Small intestine (tissue), 7 donors: ENCODE measurements around the gene SIGLEC7. TPM values are rescaled to one million over a fixed set of nuclear protein-coding genes. Genes with fewer than 3 reads are reported as not detected.

Source experiments
- DNase-seq, 2 donors: peaks; one replicate each; pipeline versions ENCODE4 v3.0.0 to v3.0.0-alpha.2; 2013
- FAIRE-seq: peaks from 2 replicates; lab custom pipeline; 2012; peaks lifted over from hg19 to GRCh38; lab: Jason Lieb, UNC
- H3K27ac ChIP-seq, 3 donors: one replicate each; pipeline ENCODE4 v1.5.1; 2013; ENCODE audit warnings: low read length in 2 of 3, mild to moderate bottlenecking in 2 of 3, control low read depth in 1 of 3, inconsistent platforms in 1 of 3, low read depth in 1 of 3, moderate library complexity in 1 of 3
- H3K27me3 ChIP-seq, 3 donors: one replicate each; pipeline ENCODE4 v1.6.1; 2013; ENCODE audit warnings: low read length in 3 of 3, inconsistent platforms in 1 of 3; ENCODE audit not compliant: control insufficient read depth in 3 of 3, insufficient read depth in 3 of 3
- H3K36me3 ChIP-seq, 3 donors: one replicate each; pipeline ENCODE4 v1.6.1; 2013; ENCODE audit warnings: low read length in 3 of 3, inconsistent platforms in 1 of 3, low read depth in 1 of 3, mild to moderate bottlenecking in 1 of 3, moderate library complexity in 1 of 3; ENCODE audit not compliant: control insufficient read depth in 3 of 3, insufficient read depth in 2 of 3
- H3K4me1 ChIP-seq, 3 donors: one replicate each; pipeline ENCODE4 v1.6.1; 2013; ENCODE audit warnings: low read length in 2 of 3, inconsistent platforms in 1 of 3, low read depth in 1 of 3, mild to moderate bottlenecking in 1 of 3, moderate library complexity in 1 of 3; ENCODE audit not compliant: control insufficient read depth in 3 of 3, insufficient read depth in 2 of 3
- H3K4me3 ChIP-seq, 3 donors: one replicate each; pipeline ENCODE4 v1.5.1; 2013; ENCODE audit warnings: low read length in 3 of 3, control low read depth in 1 of 3, inconsistent platforms in 1 of 3, low read depth in 1 of 3, mild to moderate bottlenecking in 1 of 3, moderate library complexity in 1 of 3
- H3K9me3 ChIP-seq, 2 donors: one replicate each; pipeline ENCODE4 v1.6.1; 2013; ENCODE audit warnings: low read depth in 1 of 2, low read length in 1 of 2; ENCODE audit not compliant: control insufficient read depth in 2 of 2, insufficient read depth in 1 of 2
- WGBS, 3 donors: extraction: QIAGEN DNeasy Blood & Tissue Kit; methylation state at CpG; one replicate each; pipeline ENCODE4 v1.1.7; 2013; 5-methylcytosine and 5-hydroxymethylcytosine counted together
- polyA plus RNA-seq, 4 donors: library from polyadenylated mRNA; stranded (reverse) in 3 of 4; unstranded in 1 of 4; fragments of 200-250 nt in 3 of 4; fragments of 120-200 nt in 1 of 4; gene quantifications; one replicate each; pipeline versions ENCODE4 v1.2.1 to v1.2.3, GENCODE V29; 2013
- donor health status: healthy with polysubstance abuse.
- donor health status: control.
- donor health status: control.
- donor health status: Bipolar disorder and iron deficiency.
- donor health status: healthy.

SIGLEC7 gene
- polyA plus RNA-seq, 4 donors: 0.45 to 1.9 (median 1.3) TPM

DNA sequence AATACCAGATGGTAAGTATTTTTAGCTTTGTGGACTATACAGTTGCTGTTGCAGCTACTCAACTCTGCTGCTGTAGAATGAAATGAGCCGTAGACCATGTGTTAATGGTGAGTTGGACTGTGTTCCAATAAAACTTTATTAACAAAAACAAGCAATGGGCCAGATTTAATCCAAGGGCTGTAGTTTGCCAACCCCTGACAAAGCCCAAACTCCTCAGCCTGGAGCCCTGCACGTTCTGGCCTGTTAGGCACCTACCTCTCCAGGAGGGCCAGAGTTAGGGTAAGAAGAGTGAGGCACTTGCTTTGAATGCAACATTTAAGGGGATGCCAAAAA is 46.1 kb downstream of the SIGLEC7 start:
- H3K36me3 ChIP-seq: no peaks in the 10 kb centered on the region
- no peaks in the 10 kb centered on the region for H3K9me3 ChIP-seq
- H3K27me3 ChIP-seq: no peaks in the 10 kb centered on the region
- no peak overlapping the region for H3K27ac ChIP-seq
- H3K4me3 ChIP-seq: no peak overlapping the region
- 65 to 71% (median 69%) methylated on average over 2 of the region's 2 CpGs for WGBS, 3 donors
- FAIRE-seq: no peak
- DNase-seq: no peak
- no peaks in the 10 kb centered on the region for H3K4me1 ChIP-seq

DNA sequence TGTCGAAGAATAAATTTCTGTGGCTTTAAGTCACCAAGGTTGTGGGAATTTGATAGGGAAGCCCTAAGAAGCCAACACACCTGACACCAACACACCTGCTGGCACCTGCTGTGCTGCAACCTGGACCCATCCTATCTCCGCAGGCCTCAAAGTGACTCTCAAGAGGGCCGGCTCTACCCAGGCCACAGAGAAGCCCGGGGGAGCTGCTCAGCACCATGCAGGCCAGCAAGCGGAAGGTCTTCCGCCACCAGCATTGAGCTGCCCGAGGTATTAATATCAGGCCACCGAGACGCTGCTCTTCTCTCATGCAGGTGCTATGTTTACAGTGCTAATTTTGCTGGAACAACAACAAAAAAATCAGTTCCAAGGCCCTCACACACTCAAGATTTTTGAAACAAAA is 50.6 kb downstream of the SIGLEC7 start:
- 85 to 90% (median 90%) methylated on average over 9 of the region's 9 CpGs for WGBS, 3 donors
- no peak overlapping the region for H3K4me3 ChIP-seq
- H3K4me1 ChIP-seq: no peaks in the 10 kb centered on the region
- H3K27me3 ChIP-seq: no peaks in the 10 kb centered on the region
- FAIRE-seq (no peak), DNase-seq (no peak)
- H3K36me3 ChIP-seq: no peaks in the 10 kb centered on the region
- no peaks in the 10 kb centered on the region for H3K9me3 ChIP-seq
- no peak overlapping the region for H3K27ac ChIP-seq

DNA sequence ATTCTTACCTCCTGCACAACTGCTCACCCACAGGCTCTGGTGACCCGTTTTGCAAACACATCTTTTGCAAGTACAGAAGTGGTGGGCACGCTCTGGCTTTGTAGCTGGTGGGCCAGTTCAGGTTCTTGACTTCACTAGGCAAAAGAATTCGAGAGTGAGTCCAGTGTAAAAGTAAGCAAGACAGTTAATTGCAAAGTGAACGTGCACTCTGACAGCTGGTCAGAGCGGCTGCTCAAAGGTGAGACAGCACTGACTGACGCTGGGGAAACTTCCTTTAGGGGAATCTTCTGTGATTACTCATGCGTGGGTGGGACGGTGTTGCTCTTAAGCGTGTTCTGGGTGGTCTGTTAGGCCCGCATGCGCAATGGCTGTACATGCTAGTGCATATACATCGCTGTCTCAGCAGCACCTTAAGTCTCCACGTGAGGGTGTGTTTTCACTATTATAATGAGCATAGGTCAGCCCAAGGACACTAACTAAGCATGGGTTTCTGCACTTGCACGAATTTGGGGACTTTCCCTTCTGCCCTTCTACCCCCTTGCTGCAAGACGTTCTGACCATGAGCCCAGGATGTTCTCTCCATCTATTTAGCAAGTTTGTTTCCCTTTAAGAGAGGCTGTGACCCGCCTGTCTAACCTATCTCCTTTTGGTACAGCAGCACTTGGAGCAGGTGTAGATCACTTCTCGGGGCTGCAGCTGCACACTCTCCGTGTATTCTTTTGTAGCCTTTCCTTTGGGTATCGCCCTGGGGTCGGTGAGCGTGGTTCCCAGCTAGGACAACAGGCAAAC is 52.6 kb downstream of the SIGLEC7 start:
- FAIRE-seq (no peak), DNase-seq (no peak)
- Histone ChIP-seq H3K36me3 (no peaks in the 10 kb centered on the region), H3K4me3 (no peak overlapping the region), H3K27ac (no peak overlapping the region), H3K4me1 (no peaks in the 10 kb centered on the region), H3K9me3 (no peaks in the 10 kb centered on the region), H3K27me3 (no peaks in the 10 kb centered on the region)
- 51 to 60% (median 55%) methylated on average over 14 to 21 of the region's 21 CpGs for WGBS, 3 donors

DNA sequence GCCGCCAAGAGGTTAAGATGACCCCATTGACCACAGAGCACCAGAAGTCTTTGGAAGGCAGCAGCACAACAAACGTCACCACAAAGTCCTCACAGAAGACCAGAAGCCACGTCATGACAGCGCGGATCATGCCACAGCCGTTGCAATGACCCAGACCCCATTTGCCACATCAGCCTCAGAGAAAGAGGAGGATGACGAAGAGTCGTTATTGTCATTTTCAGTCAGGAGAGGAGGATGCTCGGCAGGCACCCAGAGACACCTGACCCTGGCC is 53.1 kb downstream of the SIGLEC7 start:
- Histone ChIP-seq H3K4me3 (no peak overlapping the region), H3K36me3 (no peaks in the 10 kb centered on the region), H3K9me3 (no peaks in the 10 kb centered on the region), H3K4me1 (no peaks in the 10 kb centered on the region), H3K27ac (no peak overlapping the region), H3K27me3 (no peaks in the 10 kb centered on the region)
- no peak for DNase-seq
- FAIRE-seq: no peak
- WGBS, 3 donors: 81 to 92% (median 89%) methylated on average over 9 of the region's 9 CpGs

DNA sequence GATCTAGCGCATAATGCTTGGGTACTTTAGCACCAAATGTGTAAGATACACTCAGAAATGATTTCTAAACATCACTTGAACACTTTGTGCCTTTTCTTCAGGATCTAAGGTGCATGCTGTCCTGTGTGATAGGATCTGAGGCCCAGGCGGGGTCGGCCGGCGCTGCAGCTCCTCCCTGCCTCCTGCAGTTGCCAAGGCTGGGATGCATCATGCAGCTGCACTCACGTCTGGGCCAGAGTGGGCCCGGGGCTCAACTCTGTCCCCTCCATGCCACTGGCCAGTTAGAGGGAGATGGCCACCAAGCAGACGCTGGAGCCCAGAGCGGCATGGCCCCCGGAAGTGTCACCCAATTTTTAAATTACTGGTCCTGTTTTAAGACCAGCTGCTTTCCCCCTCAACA is 53.5 kb downstream of the SIGLEC7 start:
- Histone ChIP-seq H3K36me3 (no peaks in the 10 kb centered on the region), H3K27me3 (no peaks in the 10 kb centered on the region), H3K27ac (no peak overlapping the region), H3K4me1 (no peaks in the 10 kb centered on the region), H3K9me3 (no peaks in the 10 kb centered on the region), H3K4me3 (no peak overlapping the region)
- DNase-seq (no peak), FAIRE-seq (no peak)
- 88 to 90% (median 88%) methylated on average over 10 of the region's 10 CpGs for WGBS, 3 donors

DNA sequence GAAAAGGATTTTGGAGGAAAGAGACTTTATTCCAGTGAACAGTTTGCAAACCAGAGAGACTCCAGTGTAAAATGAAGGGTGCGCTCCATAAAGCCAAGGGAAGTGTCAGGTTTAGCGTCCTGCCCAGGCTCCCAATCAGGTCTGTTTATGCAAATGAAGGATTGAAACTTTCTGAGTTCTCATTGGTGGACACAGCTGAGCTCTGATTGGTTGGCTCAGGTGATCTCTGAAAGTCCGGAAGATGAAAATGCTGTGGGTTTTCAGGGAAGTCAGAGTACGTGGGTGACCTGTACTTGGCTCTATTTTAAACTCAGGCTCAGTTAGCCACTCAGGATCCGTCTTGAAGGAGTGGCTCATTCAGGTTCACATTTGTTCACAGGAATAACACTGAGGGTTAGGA is 54.1 kb downstream of the SIGLEC7 start:
- H3K27me3 ChIP-seq: no peaks in the 10 kb centered on the region
- H3K36me3 ChIP-seq: no peaks in the 10 kb centered on the region
- H3K4me1 ChIP-seq: no peaks in the 10 kb centered on the region
- no peak overlapping the region for H3K4me3 ChIP-seq
- WGBS, 3 donors: 70 to 72% (median 71%) methylated on average over 5 of the region's 5 CpGs
- DNase-seq: no peak
- no peak overlapping the region for H3K27ac ChIP-seq
- no peak for FAIRE-seq
- no peaks in the 10 kb centered on the region for H3K9me3 ChIP-seq

DNA sequence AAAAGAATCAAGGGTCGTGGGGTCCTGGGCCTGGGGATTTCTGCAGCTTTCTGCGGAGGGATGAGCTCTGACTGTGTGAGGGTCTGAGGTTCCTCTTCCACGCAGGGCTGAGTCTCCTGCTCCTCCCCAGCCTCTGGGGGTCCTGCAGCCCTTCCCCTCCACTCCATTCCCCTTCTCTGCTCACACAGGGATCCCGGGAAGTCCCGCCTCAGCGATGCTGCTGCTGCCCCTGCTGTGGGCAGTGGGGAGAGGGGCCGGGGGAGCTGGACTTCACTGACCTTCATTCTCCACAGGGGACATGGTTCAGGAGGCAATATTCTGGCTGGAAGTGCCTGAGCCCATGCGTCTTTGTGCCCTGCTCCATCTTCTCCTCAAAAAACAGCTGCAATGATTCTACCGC is 56.5 kb downstream of the SIGLEC7 start:
- Histone ChIP-seq H3K27me3 (peaks cover 0 to 4% (median 0%) of the 10 kb centered on the region in 3 donors), H3K9me3 (no peaks in the 10 kb centered on the region), H3K4me3 (no peak overlapping the region), H3K4me1 (no peaks in the 10 kb centered on the region), H3K27ac (no peak overlapping the region), H3K36me3 (no peaks in the 10 kb centered on the region)
- DNase-seq: no peak
- no peak for FAIRE-seq
- WGBS, 3 donors: 73 to 78% (median 73%) methylated on average over 9 of the region's 9 CpGs

DNA sequence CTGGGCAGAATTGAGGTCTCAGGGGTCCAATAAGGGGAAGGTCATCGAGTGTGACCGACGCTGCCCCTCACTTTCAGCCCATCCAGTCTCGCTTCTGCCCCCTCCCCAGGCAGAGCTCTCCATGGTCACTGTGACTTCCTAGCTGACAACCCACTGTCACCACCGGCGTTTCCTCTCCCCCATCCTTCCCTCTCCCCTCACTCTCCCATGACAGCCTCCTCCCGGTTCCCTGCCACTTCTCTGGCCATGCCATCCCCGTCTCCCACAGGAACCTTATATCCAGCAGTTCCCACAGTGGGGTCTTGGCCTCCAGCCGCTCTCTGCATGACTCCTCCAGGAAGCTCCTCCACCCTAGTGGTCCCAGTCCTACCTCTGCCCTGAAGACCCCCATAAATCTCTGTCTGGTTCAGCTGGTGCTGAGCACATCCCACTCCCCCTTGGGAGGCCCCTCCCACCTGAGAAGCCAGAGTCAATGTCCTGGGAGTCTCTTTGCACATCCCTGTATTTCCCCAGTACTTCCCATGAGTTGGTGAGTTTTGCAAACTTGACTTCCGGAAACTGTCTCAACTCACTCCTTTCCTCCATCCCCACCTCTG is 58.1 kb downstream of the SIGLEC7 start:
- no peaks in the 10 kb centered on the region for H3K4me1 ChIP-seq
- WGBS, 3 donors: 64 to 70% (median 70%) methylated on average over 10 of the region's 10 CpGs
- H3K36me3 ChIP-seq: no peaks in the 10 kb centered on the region
- H3K27ac ChIP-seq: no peak overlapping the region
- H3K9me3 ChIP-seq: no peaks in the 10 kb centered on the region
- FAIRE-seq (no peak), DNase-seq (no peak)
- H3K4me3 ChIP-seq: no peak overlapping the region
- H3K27me3 ChIP-seq: peaks cover 0 to 4% (median 0%) of the 10 kb centered on the region in 3 donors

DNA sequence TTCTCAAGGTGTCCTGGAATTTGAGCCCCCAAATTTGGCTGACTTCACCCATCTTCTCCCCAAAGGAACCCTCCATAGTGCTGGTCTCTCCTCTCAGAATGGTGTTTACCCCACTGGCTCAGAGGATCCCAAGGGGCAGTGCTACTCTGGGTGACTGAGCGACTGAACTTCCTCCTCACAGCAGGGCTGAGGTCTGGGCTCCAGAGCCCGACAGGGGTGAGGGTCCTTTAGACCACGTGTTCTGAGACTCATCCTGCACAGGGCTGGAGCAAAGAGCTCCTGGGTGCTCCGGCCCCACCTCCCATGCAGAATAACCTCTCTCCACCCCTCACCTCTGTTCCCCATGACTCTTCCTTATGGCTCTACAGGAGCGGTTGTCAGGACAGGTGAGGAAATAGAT is 59.6 kb downstream of the SIGLEC7 start:
- H3K4me1 ChIP-seq: no peaks in the 10 kb centered on the region
- H3K36me3 ChIP-seq: no peaks in the 10 kb centered on the region
- peaks cover 0 to 4% (median 0%) of the 10 kb centered on the region in 3 donors for H3K27me3 ChIP-seq
- H3K4me3 ChIP-seq: no peak overlapping the region
- no peak overlapping the region for H3K27ac ChIP-seq
- DNase-seq (no peak), FAIRE-seq (no peak)
- H3K9me3 ChIP-seq: no peaks in the 10 kb centered on the region
- 47 to 52% (median 50%) methylated on average over 5 of the region's 5 CpGs for WGBS, 3 donors
